Endodermal cell (in vitro differentiated cells): ENCODE results near the gene ITPK1. TPM values are rescaled to one million over a fixed set of nuclear protein-coding genes. Genes with fewer than 3 reads are reported as not detected.

Source experiments
- DNase-seq: peaks from one replicate; pipeline ENCODE4 v3.0.0-alpha.2; 2017
- H3K27ac ChIP-seq: 2 replicates; pipeline ENCODE4 v1.5.1; 2013; ENCODE audit warnings: mild to moderate bottlenecking, low read depth, low read length, moderate library complexity
- H3K27me3 ChIP-seq: 2 replicates; pipeline ENCODE4 v1.6.1; 2013; ENCODE audit warnings: mild to moderate bottlenecking, low read length, moderate library complexity; ENCODE audit not compliant: insufficient read depth, control insufficient read depth, poor library complexity, severe bottlenecking
- H3K36me3 ChIP-seq: 2 replicates; pipeline ENCODE4 v1.7.0; 2013; ENCODE audit warnings: mild to moderate bottlenecking, low read length, moderate library complexity; ENCODE audit not compliant: control insufficient read depth, insufficient read depth
- H3K4me1 ChIP-seq: one replicate; pipeline ENCODE4 v1.7.0; 2013; ENCODE audit warnings: low read length; ENCODE audit not compliant: control insufficient read depth, insufficient read depth
- H3K4me3 ChIP-seq: 2 replicates; pipeline ENCODE4 v1.5.1; 2013; ENCODE audit warnings: mild to moderate bottlenecking, low read length, moderate library complexity
- H3K9ac ChIP-seq: 2 replicates; pipeline ENCODE4 v1.6.1; 2013; ENCODE audit warnings: mild to moderate bottlenecking, low read length, moderate library complexity; ENCODE audit not compliant: poor library complexity, severe bottlenecking; ENCODE audit errors: extremely low read depth
- H3K9me3 ChIP-seq: 2 replicates; pipeline ENCODE4 v1.6.1; 2013; ENCODE audit warnings: mild to moderate bottlenecking, low read length, moderate library complexity; ENCODE audit not compliant: control insufficient read depth
- H3K27ac Mint-ChIP-seq: 2 replicates; pipeline ENCODE4 v1.8.0; 2020; ENCODE audit warnings: mixed read lengths
- H3K27me3 Mint-ChIP-seq: 2 replicates; pipeline ENCODE4 v1.8.0; 2021; ENCODE audit warnings: mild to moderate bottlenecking, mixed read lengths; ENCODE audit not compliant: insufficient read depth
- H3K36me3 Mint-ChIP-seq: 2 replicates; pipeline ENCODE4 v1.8.0; 2020; ENCODE audit warnings: low read depth, mixed read lengths
- H3K4me1 Mint-ChIP-seq: 2 replicates; pipeline ENCODE4 v1.8.0; 2020; ENCODE audit warnings: mixed read lengths
- H3K4me3 Mint-ChIP-seq: 2 replicates; pipeline ENCODE4 v1.8.0; 2020; ENCODE audit warnings: mild to moderate bottlenecking, moderate library complexity, mixed read lengths
- H3K9me3 Mint-ChIP-seq: 2 replicates; pipeline ENCODE4 v1.8.0; 2020; ENCODE audit warnings: mild to moderate bottlenecking, mixed read lengths
- WGBS, 2 experiments: methylation state at CpG; one replicate each; pipeline versions ENCODE4 v1.1.5 to v1.1.7; 2013; ENCODE audit warnings: missing lambda C conversion rate in 2 of 2, mixed read lengths in 1 of 2; ENCODE audit not compliant: insufficient coverage in 1 of 2, insufficient read length in 1 of 2; 5-methylcytosine and 5-hydroxymethylcytosine counted together
- total RNA-seq, 2 donors: library from RNA; stranded (reverse); fragmentation: NEBNext Ultra II Directional in 1 of 2; extraction: Animal tissue kit (Norgen Biotek cat#: 25700) in 1 of 2; gene quantifications; 2 replicates in 1 of 2; 3 replicates in 1 of 2; pipeline ENCODE4 v1.2.1, GENCODE V29; 2021
- TF ChIP-seq, protein P1 (sequence below): fragments of 200-600 bp; sonication (generic); conservative IDR thresholded peaks from 2 replicates; pipeline ENCODE4 v1.5.0; 2021; ENCODE audit warnings: antibody characterized with exemption, mild to moderate bottlenecking

Gene ITPK1
- total RNA-seq, 2 donors from 2014 or later, result 59.9 to 66.9 TPM

- H3K27ac ChIP-seq, result no peak overlapping the region
- H3K36me3 Mint-ChIP-seq, result no peaks in the 10 kb centered on the region
- TF ChIP-seq, protein P1, sequence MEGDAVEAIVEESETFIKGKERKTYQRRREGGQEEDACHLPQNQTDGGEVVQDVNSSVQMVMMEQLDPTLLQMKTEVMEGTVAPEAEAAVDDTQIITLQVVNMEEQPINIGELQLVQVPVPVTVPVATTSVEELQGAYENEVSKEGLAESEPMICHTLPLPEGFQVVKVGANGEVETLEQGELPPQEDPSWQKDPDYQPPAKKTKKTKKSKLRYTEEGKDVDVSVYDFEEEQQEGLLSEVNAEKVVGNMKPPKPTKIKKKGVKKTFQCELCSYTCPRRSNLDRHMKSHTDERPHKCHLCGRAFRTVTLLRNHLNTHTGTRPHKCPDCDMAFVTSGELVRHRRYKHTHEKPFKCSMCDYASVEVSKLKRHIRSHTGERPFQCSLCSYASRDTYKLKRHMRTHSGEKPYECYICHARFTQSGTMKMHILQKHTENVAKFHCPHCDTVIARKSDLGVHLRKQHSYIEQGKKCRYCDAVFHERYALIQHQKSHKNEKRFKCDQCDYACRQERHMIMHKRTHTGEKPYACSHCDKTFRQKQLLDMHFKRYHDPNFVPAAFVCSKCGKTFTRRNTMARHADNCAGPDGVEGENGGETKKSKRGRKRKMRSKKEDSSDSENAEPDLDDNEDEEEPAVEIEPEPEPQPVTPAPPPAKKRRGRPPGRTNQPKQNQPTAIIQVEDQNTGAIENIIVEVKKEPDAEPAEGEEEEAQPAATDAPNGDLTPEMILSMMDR, result peak; percentile 66
- no peaks in the 10 kb centered on the region for H3K27me3 ChIP-seq
- H3K9ac ChIP-seq, result no peak overlapping the region
- peak; percentile 85 for DNase-seq
- no peaks in the 10 kb centered on the region for H3K9me3 ChIP-seq
- WGBS, 2 experiments, result 64 to 76% methylated on average over 3 to 6 of the region's 6 CpGs
- H3K4me3 Mint-ChIP-seq, result no peak overlapping the region
- no peaks in the 10 kb centered on the region for H3K4me1 ChIP-seq
- no peak overlapping the region for H3K4me3 ChIP-seq
- H3K27ac Mint-ChIP-seq, result peak overlapping the region; percentile 85
- H3K9me3 Mint-ChIP-seq, result no peaks in the 10 kb centered on the region
- H3K4me1 Mint-ChIP-seq, result peaks cover 16% of the 10 kb centered on the region
- no peaks in the 10 kb centered on the region for H3K36me3 ChIP-seq
- H3K27me3 Mint-ChIP-seq, result no peaks in the 10 kb centered on the region
These were observed 10.8 kb downstream of the ITPK1 start for GRCh38 chr14:93104961-93105360.

GRCh38 chr14:93103392-93104080, 12.2 kb downstream of the ITPK1 start:
- no peak overlapping the region for H3K9ac ChIP-seq
- WGBS, 2 experiments, result 97 to 100% methylated on average over 6 to 9 of the region's 9 CpGs
- H3K27me3 Mint-ChIP-seq, result no peaks in the 10 kb centered on the region
- TF ChIP-seq, protein P1, result no peak
- H3K9me3 ChIP-seq, result no peaks in the 10 kb centered on the region
- H3K36me3 Mint-ChIP-seq, result no peaks in the 10 kb centered on the region
- H3K27ac Mint-ChIP-seq, result no peak overlapping the region
- no peaks in the 10 kb centered on the region for H3K9me3 Mint-ChIP-seq
- no peak overlapping the region for H3K4me3 Mint-ChIP-seq
- no peak overlapping the region for H3K4me3 ChIP-seq
- H3K36me3 ChIP-seq, result no peaks in the 10 kb centered on the region
- H3K27ac ChIP-seq, result no peak overlapping the region
- peaks cover 23% of the 10 kb centered on the region for H3K4me1 Mint-ChIP-seq
- no peaks in the 10 kb centered on the region for H3K4me1 ChIP-seq
- no peak for DNase-seq
- no peaks in the 10 kb centered on the region for H3K27me3 ChIP-seq

- H3K27ac Mint-ChIP-seq, result peak overlapping the region; percentile 58
- no peaks in the 10 kb centered on the region for H3K27me3 Mint-ChIP-seq
- H3K36me3 Mint-ChIP-seq, result no peaks in the 10 kb centered on the region
- no peak overlapping the region for H3K4me3 ChIP-seq
- no peak overlapping the region for H3K9ac ChIP-seq
- no peaks in the 10 kb centered on the region for H3K36me3 ChIP-seq
- no peak overlapping the region for H3K4me3 Mint-ChIP-seq
- no peak for DNase-seq
- TF ChIP-seq, protein P1, result no peak
- no peaks in the 10 kb centered on the region for H3K9me3 Mint-ChIP-seq
- H3K27me3 ChIP-seq, result no peaks in the 10 kb centered on the region
- no peaks in the 10 kb centered on the region for H3K9me3 ChIP-seq
- H3K4me1 ChIP-seq, result no peaks in the 10 kb centered on the region
- peaks cover 23% of the 10 kb centered on the region for H3K4me1 Mint-ChIP-seq
- 96 to 99% methylated on average over 9 to 10 of the region's 10 CpGs for WGBS, 2 experiments
- H3K27ac ChIP-seq, result no peak overlapping the region
These were observed 13.6 kb downstream of the ITPK1 start for GRCh38 chr14:93102141-93102540.
